ENCODE data around the gene SLC6A17.

DNA sequence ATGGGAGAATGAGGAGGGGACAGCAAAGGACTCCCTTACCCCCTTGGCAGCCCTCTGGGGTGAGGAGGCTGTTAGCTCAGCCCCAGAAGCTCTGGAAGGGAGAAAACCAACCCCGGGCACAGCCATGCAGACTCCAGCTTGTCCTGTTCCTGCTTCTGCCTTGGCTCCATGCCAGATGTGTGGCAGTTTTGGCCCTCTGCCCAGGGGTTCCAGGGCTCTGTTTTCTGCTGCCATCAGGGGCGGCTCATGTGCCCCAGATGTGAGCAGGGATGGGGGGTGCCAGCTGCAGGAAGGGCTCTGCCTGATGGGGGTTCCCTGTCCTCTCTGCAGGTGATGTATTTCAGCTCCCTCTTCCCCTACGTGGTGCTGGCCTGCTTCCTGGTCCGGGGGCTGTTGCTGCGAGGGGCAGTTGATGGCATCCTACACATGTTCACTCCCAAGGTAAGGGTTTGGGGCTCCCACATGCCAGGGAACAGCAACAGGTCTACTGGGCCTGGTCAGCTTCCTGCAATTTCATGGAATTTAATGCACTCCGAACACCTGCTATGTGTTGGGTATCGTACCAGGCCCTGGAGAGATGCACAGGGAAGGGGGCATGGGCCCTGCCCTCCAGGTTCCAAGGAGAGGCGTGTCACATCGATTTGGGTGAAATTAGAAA, 26.1 kb downstream of the SLC6A17 start:
- TF ChIP-seq, protein P1, sequence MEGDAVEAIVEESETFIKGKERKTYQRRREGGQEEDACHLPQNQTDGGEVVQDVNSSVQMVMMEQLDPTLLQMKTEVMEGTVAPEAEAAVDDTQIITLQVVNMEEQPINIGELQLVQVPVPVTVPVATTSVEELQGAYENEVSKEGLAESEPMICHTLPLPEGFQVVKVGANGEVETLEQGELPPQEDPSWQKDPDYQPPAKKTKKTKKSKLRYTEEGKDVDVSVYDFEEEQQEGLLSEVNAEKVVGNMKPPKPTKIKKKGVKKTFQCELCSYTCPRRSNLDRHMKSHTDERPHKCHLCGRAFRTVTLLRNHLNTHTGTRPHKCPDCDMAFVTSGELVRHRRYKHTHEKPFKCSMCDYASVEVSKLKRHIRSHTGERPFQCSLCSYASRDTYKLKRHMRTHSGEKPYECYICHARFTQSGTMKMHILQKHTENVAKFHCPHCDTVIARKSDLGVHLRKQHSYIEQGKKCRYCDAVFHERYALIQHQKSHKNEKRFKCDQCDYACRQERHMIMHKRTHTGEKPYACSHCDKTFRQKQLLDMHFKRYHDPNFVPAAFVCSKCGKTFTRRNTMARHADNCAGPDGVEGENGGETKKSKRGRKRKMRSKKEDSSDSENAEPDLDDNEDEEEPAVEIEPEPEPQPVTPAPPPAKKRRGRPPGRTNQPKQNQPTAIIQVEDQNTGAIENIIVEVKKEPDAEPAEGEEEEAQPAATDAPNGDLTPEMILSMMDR (IDR thresholded peaks at IDR 0.05): no peak
- no peak for TF ChIP-seq ZFX (IDR thresholded peaks at IDR 0.05; ENCODE audit: borderline replicate concordance)

Measured in 22Rv1 (cell line).